NCI-H2107 treated with DMSO at 0.1 percent for 48 hours (cell line): Measurements from ENCODE around the gene MTMR3.

Experiments used
- DNase-seq: peaks from one replicate; lab custom pipeline; 2025; ENCODE audit not compliant: unreplicated experiment; lab: John Stamatoyannopoulos, UW

MTMR3 gene

GRCh38 chr22:29914165-29914564 lies 31.2 kb downstream of the MTMR3 start:
- no peak for DNase-seq

DNA sequence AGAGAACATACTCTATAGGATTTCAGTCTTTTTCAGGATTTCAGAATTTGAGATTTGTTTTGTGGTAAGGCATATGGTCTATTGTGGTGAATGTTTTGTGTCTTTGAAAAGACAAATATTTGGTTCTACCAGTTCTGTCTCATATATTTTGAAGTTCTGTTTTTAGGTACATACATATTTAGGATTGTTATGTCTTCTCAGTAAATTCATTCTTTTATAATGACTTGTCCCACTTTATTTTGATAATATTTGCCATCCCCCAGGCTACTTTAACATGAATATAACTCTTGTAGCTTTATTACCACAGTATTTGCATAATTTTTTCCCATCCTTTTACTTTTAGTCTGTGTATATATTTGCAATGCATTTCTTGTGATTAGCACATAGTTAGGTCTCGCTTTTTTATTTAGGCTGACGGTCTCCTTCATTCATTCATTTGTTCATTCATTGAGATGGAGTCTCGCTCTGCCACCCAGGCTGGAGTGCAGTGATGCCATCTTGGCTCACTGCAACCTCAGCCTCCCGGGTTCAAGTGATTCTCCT lies 32.1 kb downstream of the MTMR3 start:
- DNase-seq = no peak

DNA sequence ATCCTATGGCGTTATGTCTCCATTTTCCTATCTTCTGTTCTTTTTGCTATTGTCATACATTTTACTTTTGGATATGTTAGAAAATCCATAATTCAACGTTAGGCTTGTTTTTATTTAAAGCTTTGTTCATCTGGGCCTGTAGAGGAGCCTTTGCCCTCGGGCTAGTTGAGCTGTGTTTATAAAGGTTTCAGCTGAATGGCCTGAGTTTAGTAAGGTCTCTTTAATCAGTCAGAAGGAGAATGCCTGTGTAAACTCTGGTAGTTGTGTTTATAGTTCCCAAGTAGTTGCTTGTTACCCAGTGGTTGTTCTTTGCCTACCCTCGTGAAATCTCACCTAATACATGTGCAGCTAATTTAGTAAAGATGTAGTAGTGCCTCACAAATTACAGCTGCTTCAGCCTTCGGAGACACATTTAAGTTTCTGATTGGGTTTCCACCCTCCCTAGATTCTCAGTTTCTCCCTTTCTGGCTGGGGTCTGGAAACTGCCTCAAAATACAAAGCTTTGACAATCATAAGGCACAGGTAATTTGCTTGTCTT lies 33.1 kb downstream of the MTMR3 start:
- DNase-seq = no peak

- DNase-seq = no peak
Measured at GRCh38 chr22:29917052-29917902, 34.3 kb downstream of the MTMR3 start.

GRCh38 chr22:29925402-29925801 lies 42.4 kb downstream of the MTMR3 start:
- no peak for DNase-seq

GRCh38 chr22:29926057-29926456 lies 43.1 kb downstream of the MTMR3 start:
- DNase-seq = no peak

DNA sequence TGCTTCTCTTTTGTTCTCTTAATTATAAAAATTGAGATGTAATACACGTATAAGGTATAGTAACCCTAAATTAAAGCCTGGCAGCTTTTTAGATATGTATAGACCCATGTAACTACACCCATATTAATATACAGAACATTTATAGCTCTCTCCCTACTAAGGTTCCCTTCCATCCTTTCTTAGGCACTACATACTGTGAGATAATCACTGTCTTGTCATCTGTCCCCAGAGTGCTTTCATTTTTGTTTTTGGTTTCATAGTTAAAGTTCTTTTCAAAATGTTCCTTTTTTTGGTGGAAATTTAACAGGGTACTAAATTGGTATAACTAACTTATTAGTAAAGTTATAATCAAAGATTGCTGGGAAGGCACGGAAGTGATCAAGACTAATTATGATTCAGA lies 49.2 kb downstream of the MTMR3 start:
- no peak for DNase-seq

DNA sequence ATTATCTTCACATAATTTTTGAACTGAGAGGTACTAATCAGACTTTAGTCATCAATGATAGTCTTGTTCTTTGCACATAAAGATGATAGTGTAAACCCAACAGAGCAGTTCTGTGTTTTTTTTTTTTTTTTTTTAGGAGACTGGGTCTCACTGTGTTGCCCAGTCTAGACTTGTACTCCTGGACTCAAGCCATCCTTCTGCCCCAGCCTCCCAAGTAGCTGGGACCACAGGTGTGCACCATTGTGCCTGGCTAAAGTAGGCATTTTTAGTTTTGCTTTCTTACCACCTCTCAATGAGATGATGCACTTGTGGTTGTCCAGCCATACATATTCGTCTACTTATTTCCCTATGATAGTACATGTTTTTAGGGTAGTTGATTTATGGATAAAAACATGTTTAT lies 50.6 kb downstream of the MTMR3 start:
- no peak for DNase-seq

- no peak for DNase-seq
Measured at GRCh38 chr22:29934596-29934995, 51.6 kb downstream of the MTMR3 start.

- DNase-seq = no peak
Measured at GRCh38 chr22:29936186-29936585, 53.2 kb downstream of the MTMR3 start.

DNA sequence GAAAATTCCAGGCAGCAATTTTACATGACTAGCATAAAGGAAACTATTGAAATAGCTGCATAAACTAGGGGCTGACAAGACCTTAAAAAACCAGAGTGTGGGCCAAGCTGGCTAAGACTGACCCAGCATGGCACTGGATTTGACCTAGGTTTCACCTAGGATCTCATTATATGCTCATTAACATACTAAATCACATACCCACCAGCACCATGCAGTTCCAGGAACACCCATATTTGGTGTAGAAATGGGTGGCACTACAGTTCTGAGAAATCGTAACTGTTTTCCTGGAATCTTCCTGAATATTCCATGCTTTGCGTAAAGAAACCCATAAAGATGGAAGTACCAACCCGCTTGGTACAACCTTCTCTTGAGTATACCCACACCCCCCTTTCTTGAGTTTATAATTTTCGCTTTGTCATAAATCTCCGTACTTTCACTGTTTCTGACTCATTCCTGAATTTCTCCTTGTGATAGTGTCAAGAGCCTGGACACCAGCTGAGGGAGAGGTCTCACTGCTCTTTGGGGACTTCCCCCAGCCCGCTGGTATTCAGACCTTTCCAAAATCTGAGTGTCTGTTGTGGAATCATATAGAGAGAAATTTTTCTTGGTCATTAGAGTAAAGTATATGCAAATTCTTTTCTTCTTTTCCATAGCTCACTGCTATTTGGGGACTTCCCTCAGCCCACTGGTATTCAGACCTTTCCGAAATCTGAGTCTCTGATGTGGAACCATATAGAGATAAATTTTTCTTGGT lies 55.1 kb downstream of the MTMR3 start:
- no peak for DNase-seq

- DNase-seq = no peak
Measured at GRCh38 chr22:29940526-29940925, 57.6 kb downstream of the MTMR3 start.

GRCh38 chr22:29944339-29944738 lies 61.4 kb downstream of the MTMR3 start:
- DNase-seq = no peak

DNA sequence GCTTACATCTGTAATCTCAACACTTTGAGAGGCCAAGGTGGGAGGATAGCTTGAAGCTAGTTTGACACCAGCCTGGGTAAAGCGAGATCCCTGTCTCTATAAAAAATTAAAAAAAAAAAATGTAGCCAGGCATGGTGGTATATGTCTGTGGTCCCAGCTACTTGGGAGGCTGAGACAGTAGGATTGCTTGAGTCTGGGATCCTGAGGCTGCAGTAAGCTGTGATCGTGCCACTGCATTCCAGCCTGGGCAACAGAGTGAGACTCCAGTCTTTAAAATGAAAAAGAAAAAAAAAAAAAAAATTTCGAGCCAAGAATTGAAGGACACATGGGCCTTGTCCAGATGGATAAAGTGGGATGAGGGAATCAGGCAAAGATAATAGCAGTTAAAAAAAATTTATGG lies 62.5 kb downstream of the MTMR3 start:
- no peak for DNase-seq

DNA sequence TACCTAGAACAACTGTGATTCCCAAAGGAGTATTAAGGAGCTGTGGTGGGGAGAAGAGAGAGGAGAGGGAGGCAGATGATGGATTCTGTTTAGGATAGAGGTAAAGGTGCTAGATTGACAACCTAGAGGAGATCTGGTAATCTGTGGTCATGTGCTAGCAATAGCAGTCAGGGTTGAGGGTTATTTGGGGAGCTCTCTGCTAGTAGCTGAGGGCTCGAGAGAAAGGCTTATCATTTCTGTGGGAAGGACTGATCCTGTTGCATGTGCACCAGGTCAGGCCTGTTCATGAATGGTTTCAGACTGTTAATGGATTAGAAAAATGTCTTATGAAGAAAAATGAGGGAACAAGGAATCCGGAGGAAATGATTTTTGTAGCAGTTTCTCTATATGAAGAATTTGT lies 63.2 kb downstream of the MTMR3 start:
- no peak for DNase-seq

GRCh38 chr22:29947410-29948384 lies 64.7 kb downstream of the MTMR3 start:
- DNase-seq = no peak

DNA sequence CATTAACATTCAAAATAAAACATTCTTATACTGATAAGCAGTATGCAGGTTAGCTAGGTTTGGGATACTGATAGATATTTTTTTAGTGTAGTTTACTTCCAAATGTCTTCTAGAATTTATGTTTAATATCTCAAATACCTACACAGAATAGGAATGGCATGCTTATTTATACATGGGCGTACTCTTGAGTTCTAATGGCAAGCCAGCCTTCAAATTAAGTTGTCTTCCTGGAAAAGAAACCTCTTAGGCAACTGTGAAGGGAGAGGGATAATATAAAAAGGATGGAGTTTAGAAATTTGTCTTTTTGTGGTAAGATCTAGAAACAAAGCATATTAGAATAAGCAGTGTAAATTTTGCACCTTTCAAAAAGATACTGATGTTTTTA lies 65.4 kb downstream of the MTMR3 start:
- DNase-seq = no peak

GRCh38 chr22:29949872-29950271 lies 66.9 kb downstream of the MTMR3 start:
- no peak for DNase-seq

GRCh38 chr22:29951791-29952413 lies 68.9 kb downstream of the MTMR3 start:
- DNase-seq = no peak

- no peak for DNase-seq
Measured at GRCh38 chr22:29954203-29954855, 71.4 kb downstream of the MTMR3 start.
